Coronary artery (tissue), 2 donors: ENCODE data around the gene TCEA3.

Experiments used
- DNase-seq: peaks from one replicate; pipeline ENCODE4 v3.0.0-alpha.2; 2017; ENCODE audit warnings: low spot score
- H3K27ac ChIP-seq, 2 donors: fragments of 200-600 bp; sonication (generic); one replicate each; pipeline ENCODE4 v1.5.1; 2016 to 2019
- H3K4me3 ChIP-seq: fragments of 200-600 bp; sonication (generic); 2 replicates; pipeline ENCODE4 v1.5.1; 2016; ENCODE audit warnings: mild to moderate bottlenecking, moderate library complexity
- CTCF ChIP-seq: fragments of 200-600 bp; sonication (generic); IDR thresholded peaks from one replicate; pipeline ENCODE4 v1.5.1; 2019; ENCODE audit warnings: antibody characterized with exemption

The TCEA3 gene

DNA sequence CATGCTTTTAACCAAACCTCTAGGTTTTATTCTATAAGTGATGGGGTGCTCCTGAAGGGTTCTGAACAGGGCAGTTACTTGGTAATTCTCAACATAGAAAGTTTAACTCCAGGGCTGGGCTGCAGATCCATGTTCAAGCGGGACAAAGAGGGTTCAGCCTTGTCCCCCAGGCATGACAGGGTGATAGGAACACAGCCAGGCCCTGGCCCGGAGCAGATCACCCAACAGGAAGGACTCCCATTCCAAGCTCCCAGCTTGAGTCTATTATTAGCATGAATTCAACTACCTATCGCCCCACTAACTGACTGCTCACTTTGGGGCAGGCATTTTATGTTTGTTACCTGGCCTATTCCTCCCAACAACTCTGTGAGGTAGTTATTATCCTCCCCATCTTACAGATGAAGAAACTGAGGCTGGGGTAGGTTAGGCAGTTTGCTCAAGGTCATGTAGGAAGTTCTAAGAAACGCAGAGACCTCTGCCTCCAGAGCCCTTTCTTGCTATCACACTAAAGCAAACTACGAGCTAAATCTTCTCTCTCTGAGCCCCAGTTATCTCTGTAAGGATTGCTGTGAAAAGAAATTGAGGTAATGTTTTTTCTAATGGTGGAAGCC lies 44.9 kb upstream of the TCEA3 start:
- Histone ChIP-seq H3K4me3 (no peak overlapping the region), H3K27ac (peak overlapping the region in 1 of 2 donors; percentile 89)
- TF ChIP-seq CTCF, result no peak
- DNase-seq, result no peak

- H3K4me3 ChIP-seq, result no peak overlapping the region
- H3K27ac ChIP-seq, result no peak overlapping the region
- no peak for DNase-seq
- TF ChIP-seq CTCF, result no peak
Measured at GRCh38 chr1:23466423-23466989, 42.0 kb upstream of the TCEA3 start.

- Histone ChIP-seq H3K27ac (no peak overlapping the region), H3K4me3 (no peak overlapping the region)
- no peak for TF ChIP-seq CTCF
- no peak for DNase-seq
Measured at GRCh38 chr1:23463286-23463685, 38.7 kb upstream of the TCEA3 start.

DNA sequence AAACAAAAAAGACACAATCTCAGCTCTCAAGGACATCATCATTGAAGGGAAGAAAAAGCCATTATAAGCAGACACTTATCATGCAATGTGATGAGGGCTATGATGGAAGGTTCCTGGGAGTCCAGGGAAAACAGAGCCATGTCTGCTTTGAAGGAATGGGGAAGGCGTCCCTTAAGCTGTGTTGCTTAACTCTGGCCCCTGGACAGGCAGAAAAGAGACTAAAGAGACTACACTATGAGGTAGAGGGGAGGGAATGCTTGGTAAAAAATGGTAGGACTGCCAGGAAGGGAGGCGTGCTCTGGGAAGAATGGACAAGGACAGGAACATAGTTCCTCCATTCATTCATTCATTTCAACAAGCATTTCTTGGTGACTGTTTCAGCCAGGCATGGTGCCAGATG lies 38.2 kb upstream of the TCEA3 start:
- no peak for DNase-seq
- no peak overlapping the region for H3K4me3 ChIP-seq
- H3K27ac ChIP-seq, result no peak overlapping the region
- no peak for TF ChIP-seq CTCF

GRCh38 chr1:23461050-23461449 lies 36.5 kb upstream of the TCEA3 start:
- no peak for DNase-seq
- no peak overlapping the region for H3K27ac ChIP-seq
- no peak for TF ChIP-seq CTCF
- no peak overlapping the region for H3K4me3 ChIP-seq

- DNase-seq, result no peak
- TF ChIP-seq CTCF, result no peak
- no peak overlapping the region for H3K4me3 ChIP-seq
- no peak overlapping the region for H3K27ac ChIP-seq
Measured at GRCh38 chr1:23460519-23460918, 36.0 kb upstream of the TCEA3 start.

DNA sequence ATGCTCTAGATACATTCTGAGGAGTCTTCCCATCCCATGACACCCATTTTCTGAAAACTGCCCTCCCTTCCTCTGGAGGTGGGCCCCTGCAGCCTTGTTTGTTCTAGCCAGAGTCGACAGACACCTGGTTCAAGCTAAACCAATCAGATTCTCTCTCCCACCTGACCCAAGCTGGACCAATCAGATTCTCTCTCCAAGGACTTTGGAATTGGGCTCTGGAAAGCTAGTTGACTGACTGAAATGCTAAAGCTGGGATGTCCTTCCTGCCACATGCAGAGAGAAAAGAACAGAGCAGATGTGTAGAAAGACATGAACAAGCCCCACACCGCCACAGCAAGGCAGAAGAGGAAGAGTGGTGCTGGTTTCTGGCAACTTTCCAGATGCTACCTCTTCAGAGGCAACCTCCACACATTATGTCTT lies 34.8 kb upstream of the TCEA3 start:
- no peak overlapping the region for H3K4me3 ChIP-seq
- DNase-seq, result no peak
- H3K27ac ChIP-seq, result no peak overlapping the region
- TF ChIP-seq CTCF, result no peak
